Calu3 (cell line): ENCODE data around the gene IGSF9. TPM values are rescaled to one million over a fixed set of nuclear protein-coding genes. Genes with fewer than 3 reads are reported as not detected.

Experiments used
- Bru-seq: library from RNA; stranded (reverse); fragments of 400-500 nt; gene quantifications from one replicate; lab custom pipeline; 2021; lab: Mats Ljungman, UMichigan
- BruChase-seq, 2 experiments: library from RNA; stranded (reverse); fragments of 400-500 nt; gene quantifications; one replicate each; lab custom pipeline; 2021; lab: Mats Ljungman, UMichigan
- BruUV-seq: library from RNA; stranded (reverse); fragments of 400-500 nt; replicated peaks from 2 replicates; lab custom pipeline; 2021; lab: Mats Ljungman, UMichigan
- CTCF ChIA-PET: fragments of 300-600 bp; sonication (Branson Sonifier 250); formaldehyde crosslinking; loops from one replicate; lab custom pipeline; 2022; ENCODE audit warnings: antibody characterized with exemption; lab: Charles Lee
- DNase-seq: peaks from one replicate; pipeline ENCODE4 v3.0.0; 2022
- H3K27ac Mint-ChIP-seq: one replicate; pipeline ENCODE4 v1.8.0; 2022; ENCODE audit warnings: mixed read lengths; ENCODE audit not compliant: unreplicated experiment
- H3K27me3 Mint-ChIP-seq: one replicate; pipeline ENCODE4 v1.8.0; 2022; ENCODE audit warnings: mixed read lengths; ENCODE audit not compliant: unreplicated experiment
- H3K36me3 Mint-ChIP-seq: one replicate; pipeline ENCODE4 v1.8.0; 2022; ENCODE audit warnings: mild to moderate bottlenecking, moderate library complexity, mixed read lengths; ENCODE audit not compliant: insufficient read depth, unreplicated experiment
- H3K4me1 Mint-ChIP-seq: one replicate; pipeline ENCODE4 v1.8.0; 2022; ENCODE audit warnings: mild to moderate bottlenecking, low read depth, mixed read lengths; ENCODE audit not compliant: unreplicated experiment
- H3K4me3 Mint-ChIP-seq: one replicate; pipeline ENCODE4 v1.8.0; 2022; ENCODE audit warnings: mild to moderate bottlenecking, low read depth, moderate library complexity, mixed read lengths; ENCODE audit not compliant: unreplicated experiment
- H3K9me3 Mint-ChIP-seq: one replicate; pipeline ENCODE4 v1.8.0; 2022; ENCODE audit warnings: low read depth, mixed read lengths; ENCODE audit not compliant: unreplicated experiment
- intact Hi-C: fragments of 100-400 bp; cut with micrococcal nuclease; formaldehyde crosslinking; loops from one replicate; pipeline ENCODE4 v1.10.0; 2022; ENCODE audit not compliant: unreplicated experiment
- long read RNA-seq: library from polyadenylated mRNA; stranded (forward); transcript quantifications from one replicate; pipeline ENCODE4 v2.0.0, GENCODE V29; 2022
- total RNA-seq: library from RNA; stranded (reverse); gene quantifications from 2 replicates; pipeline ENCODE4 v1.2.3, GENCODE V29; 2022
- TF ChIP-seq, protein P1 (sequence below): fragments of 200-600 bp; IDR thresholded peaks from one replicate; pipeline ENCODE4 v1.8.0; 2022; ENCODE audit warnings: antibody characterized with exemption; ENCODE audit not compliant: unreplicated experiment

IGSF9 gene, protein sequence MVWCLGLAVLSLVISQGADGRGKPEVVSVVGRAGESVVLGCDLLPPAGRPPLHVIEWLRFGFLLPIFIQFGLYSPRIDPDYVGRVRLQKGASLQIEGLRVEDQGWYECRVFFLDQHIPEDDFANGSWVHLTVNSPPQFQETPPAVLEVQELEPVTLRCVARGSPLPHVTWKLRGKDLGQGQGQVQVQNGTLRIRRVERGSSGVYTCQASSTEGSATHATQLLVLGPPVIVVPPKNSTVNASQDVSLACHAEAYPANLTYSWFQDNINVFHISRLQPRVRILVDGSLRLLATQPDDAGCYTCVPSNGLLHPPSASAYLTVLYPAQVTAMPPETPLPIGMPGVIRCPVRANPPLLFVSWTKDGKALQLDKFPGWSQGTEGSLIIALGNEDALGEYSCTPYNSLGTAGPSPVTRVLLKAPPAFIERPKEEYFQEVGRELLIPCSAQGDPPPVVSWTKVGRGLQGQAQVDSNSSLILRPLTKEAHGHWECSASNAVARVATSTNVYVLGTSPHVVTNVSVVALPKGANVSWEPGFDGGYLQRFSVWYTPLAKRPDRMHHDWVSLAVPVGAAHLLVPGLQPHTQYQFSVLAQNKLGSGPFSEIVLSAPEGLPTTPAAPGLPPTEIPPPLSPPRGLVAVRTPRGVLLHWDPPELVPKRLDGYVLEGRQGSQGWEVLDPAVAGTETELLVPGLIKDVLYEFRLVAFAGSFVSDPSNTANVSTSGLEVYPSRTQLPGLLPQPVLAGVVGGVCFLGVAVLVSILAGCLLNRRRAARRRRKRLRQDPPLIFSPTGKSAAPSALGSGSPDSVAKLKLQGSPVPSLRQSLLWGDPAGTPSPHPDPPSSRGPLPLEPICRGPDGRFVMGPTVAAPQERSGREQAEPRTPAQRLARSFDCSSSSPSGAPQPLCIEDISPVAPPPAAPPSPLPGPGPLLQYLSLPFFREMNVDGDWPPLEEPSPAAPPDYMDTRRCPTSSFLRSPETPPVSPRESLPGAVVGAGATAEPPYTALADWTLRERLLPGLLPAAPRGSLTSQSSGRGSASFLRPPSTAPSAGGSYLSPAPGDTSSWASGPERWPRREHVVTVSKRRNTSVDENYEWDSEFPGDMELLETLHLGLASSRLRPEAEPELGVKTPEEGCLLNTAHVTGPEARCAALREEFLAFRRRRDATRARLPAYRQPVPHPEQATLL
- total RNA-seq (7.5 and 7.6 TPM in 2 replicates), Bru-seq, nascent RNA (percentile 41 among the genes with signal in this experiment), BruChase-seq, experiment 1, labeled RNA remaining after a 6-hour chase (percentile 46 among the genes with signal in this experiment), BruChase-seq, experiment 2, labeled RNA remaining after a 2-hour chase (percentile 48 among the genes with signal in this experiment)
- long read RNA-seq, full-length matches to known transcripts: 1 of 5 reads
- long read RNA-seq, partial matches to known transcripts: 3 of 5 reads
- long read RNA-seq, other reads (novel, unspliced or antisense): 1 of 5 reads

- no TSS peak for BruUV-seq
- H3K4me1 Mint-ChIP-seq: peaks cover 35% of the 10 kb centered on the region
These were observed at the start of gene IGSF9 for GRCh38 chr1:159945483-159946241. TSS of gene IGSF9 (minus strand) at chr1:159945613. CDS start at chr1:159943454, 2,159 bp downstream.

DNA sequence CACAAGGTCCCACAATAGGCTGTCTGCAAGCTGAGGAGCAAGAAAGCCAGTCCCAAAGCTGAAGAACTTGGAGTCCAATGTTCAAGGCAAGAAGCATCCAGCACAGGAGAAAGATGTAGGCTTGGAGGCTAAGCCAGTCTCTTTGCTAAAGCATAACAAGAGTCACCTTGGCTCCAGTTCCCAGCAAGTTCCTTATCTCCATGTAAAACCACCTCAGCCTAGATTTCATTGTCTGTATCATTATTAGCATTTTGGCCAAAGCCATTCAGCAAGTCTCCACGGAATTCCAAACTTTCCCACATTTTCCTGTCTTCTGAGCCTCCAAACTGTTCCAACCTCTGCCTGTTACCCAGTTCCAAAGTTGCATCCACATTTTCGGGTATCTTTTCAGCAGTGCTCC is 49.5 kb upstream of the IGSF9 start:
- CTCF ChIA-PET: no interaction called here
- TF ChIP-seq, protein P1, sequence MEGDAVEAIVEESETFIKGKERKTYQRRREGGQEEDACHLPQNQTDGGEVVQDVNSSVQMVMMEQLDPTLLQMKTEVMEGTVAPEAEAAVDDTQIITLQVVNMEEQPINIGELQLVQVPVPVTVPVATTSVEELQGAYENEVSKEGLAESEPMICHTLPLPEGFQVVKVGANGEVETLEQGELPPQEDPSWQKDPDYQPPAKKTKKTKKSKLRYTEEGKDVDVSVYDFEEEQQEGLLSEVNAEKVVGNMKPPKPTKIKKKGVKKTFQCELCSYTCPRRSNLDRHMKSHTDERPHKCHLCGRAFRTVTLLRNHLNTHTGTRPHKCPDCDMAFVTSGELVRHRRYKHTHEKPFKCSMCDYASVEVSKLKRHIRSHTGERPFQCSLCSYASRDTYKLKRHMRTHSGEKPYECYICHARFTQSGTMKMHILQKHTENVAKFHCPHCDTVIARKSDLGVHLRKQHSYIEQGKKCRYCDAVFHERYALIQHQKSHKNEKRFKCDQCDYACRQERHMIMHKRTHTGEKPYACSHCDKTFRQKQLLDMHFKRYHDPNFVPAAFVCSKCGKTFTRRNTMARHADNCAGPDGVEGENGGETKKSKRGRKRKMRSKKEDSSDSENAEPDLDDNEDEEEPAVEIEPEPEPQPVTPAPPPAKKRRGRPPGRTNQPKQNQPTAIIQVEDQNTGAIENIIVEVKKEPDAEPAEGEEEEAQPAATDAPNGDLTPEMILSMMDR: no peak
- Mint-ChIP-seq H3K36me3 (no peaks in the 10 kb centered on the region), H3K27me3 (peaks cover 31% of the 10 kb centered on the region), H3K4me1 (peaks cover 9% of the 10 kb centered on the region), H3K4me3 (no peak overlapping the region), H3K9me3 (no peaks in the 10 kb centered on the region), H3K27ac (no peak overlapping the region)
- BruUV-seq: no TSS peak
- intact Hi-C loops: no loop called here
- no peak for DNase-seq

More at GRCh38 chr1:159945483-159946241, at the start of gene IGSF9:
- Mint-ChIP-seq H3K27me3 (peaks cover 9% of the 10 kb centered on the region), H3K27ac (peak within 1 kb of the TSS; percentile 86), H3K9me3 (no peaks in the 10 kb centered on the region), H3K36me3 (peaks cover 18% of the 10 kb centered on the region), H3K4me3 (peak within 1 kb of the TSS; percentile 94)
- CTCF ChIA-PET: interaction anchor here (0.7 to 2.4 kb wide), 11 partner anchors 8 to 430 kb away, joined by 3 to 27 read pairs (median 5); partner anchors contain the start of gene TAGLN2
- TF ChIP-seq, protein P1: peak; percentile 48
- DNase-seq: peak; percentile 94
- intact Hi-C loops: loop anchor here (1.0 to 10.0 kb wide), 3 partner anchors 53 to 429 kb away; no protein-coding TSS in a partner anchor

- TF ChIP-seq, protein P1: no peak
- intact Hi-C loops: no loop called here
- BruUV-seq: no TSS peak
- no peak for DNase-seq
- CTCF ChIA-PET: no interaction called here
- Mint-ChIP-seq H3K4me1 (peaks cover 9% of the 10 kb centered on the region), H3K9me3 (no peaks in the 10 kb centered on the region), H3K36me3 (no peaks in the 10 kb centered on the region), H3K27ac (no peak overlapping the region), H3K27me3 (peaks cover 22% of the 10 kb centered on the region), H3K4me3 (no peak overlapping the region)
These were observed 48.5 kb upstream of the IGSF9 start for GRCh38 chr1:159993911-159994310.
